Bronchial epithelial cell (primary cell): ENCODE data around the gene USP19. TPM values are rescaled to one million over a fixed set of nuclear protein-coding genes. Genes with fewer than 3 reads are reported as not detected.

Source experiments
- DNase-seq: peaks from one replicate; pipeline ENCODE4 v3.0.0-alpha.2; 2010; ENCODE audit warnings: low read depth
- FAIRE-seq: peaks from 2 replicates; lab custom pipeline; 2011; peaks lifted over from hg19 to GRCh38; lab: Jason Lieb, UNC
- H3K27me3 ChIP-seq: 2 replicates; pipeline ENCODE4 v1.5.1; 2011; ENCODE audit warnings: low read length; ENCODE audit not compliant: control insufficient read depth, insufficient read depth
- H3K36me3 ChIP-seq: 2 replicates; pipeline ENCODE4 v1.5.1; 2011; ENCODE audit warnings: low read length; ENCODE audit not compliant: control insufficient read depth, insufficient read depth
- H3K4me3 ChIP-seq: 2 replicates; pipeline ENCODE4 v1.5.1; 2011; ENCODE audit warnings: mild to moderate bottlenecking, low read depth, low read length, control low read depth
- total RNA-seq: library from RNA; depleted of rRNA; stranded (reverse); fragments of >200 nt; gene quantifications from 2 replicates; pipeline ENCODE4 v1.2.1, GENCODE V29; 2014
- TF ChIP-seq, protein P1 (sequence below): IDR thresholded peaks from 2 replicates; pipeline ENCODE4 v1.5.1; 2011; ENCODE audit warnings: mild to moderate bottlenecking, moderate library complexity, low read length, control low read depth, inconsistent platforms; ENCODE audit not compliant: insufficient read depth, severe bottlenecking

The USP19 gene
- total RNA-seq, 1 donor from 2014 or later = 39.5 TPM

DNA sequence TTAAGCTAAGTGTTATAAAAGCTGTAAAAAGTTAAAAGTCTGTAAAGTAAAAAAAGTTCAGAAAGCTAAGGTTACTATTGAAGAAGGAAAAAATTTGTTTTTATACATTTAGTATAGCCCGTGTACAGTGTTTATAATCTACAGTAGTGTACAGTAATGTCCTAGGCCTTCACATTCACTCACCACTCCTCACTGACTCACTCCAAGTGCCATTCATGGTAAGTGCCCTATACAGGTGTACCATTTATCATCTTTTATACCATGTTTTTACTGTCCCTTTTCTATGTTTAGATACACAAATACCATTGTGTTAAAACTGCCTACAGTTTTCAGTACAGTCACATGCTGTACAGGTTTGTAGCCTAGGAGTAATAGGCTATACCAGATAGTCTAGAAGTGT is 36.7 kb upstream of the USP19 start:
- peak; percentile 34 for DNase-seq
- TF ChIP-seq, protein P1, sequence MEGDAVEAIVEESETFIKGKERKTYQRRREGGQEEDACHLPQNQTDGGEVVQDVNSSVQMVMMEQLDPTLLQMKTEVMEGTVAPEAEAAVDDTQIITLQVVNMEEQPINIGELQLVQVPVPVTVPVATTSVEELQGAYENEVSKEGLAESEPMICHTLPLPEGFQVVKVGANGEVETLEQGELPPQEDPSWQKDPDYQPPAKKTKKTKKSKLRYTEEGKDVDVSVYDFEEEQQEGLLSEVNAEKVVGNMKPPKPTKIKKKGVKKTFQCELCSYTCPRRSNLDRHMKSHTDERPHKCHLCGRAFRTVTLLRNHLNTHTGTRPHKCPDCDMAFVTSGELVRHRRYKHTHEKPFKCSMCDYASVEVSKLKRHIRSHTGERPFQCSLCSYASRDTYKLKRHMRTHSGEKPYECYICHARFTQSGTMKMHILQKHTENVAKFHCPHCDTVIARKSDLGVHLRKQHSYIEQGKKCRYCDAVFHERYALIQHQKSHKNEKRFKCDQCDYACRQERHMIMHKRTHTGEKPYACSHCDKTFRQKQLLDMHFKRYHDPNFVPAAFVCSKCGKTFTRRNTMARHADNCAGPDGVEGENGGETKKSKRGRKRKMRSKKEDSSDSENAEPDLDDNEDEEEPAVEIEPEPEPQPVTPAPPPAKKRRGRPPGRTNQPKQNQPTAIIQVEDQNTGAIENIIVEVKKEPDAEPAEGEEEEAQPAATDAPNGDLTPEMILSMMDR = no peak
- FAIRE-seq = no peak

DNA sequence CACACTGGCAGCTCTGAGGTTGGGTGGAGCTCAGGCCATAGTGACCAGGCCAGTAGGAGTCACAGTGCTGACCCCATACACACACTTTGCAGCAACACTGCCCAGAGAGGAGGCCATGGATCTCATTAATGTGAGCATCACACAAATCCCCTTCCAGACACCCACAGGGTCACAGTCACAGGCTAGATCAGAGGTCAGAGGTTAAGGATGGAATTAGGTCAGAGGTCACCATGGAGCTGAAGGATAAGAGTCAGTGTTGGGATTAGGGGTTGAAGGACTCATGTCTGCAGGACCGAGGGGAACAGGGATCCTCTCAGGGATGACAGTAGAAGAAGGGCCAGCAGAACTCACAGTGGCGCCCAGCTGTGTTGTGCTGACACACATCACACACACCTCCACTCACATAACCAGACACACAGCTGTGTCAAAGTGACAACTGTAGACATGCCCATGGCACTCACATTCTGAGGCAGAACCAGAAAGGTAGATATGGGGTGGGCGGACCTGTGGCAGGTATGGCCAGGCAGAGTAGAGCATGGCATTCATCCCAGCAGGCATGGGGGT is 32.8 kb upstream of the USP19 start:
- FAIRE-seq = peak; percentile 40
- DNase-seq = no peak
- TF ChIP-seq, protein P1 = no peak
- H3K36me3 ChIP-seq = no peaks in the 10 kb centered on the region
- no peaks in the 10 kb centered on the region for H3K27me3 ChIP-seq
- no peak overlapping the region for H3K4me3 ChIP-seq

More for the DNA sequence above, 36.7 kb upstream of the USP19 start:
- peaks cover 3% of the 10 kb centered on the region for H3K36me3 ChIP-seq
- no peak overlapping the region for H3K4me3 ChIP-seq
- no peaks in the 10 kb centered on the region for H3K27me3 ChIP-seq

GRCh38 chr3:49151610-49152009 is 31.0 kb upstream of the USP19 start:
- Histone ChIP-seq H3K36me3 (no peaks in the 10 kb centered on the region), H3K4me3 (no peak overlapping the region), H3K27me3 (no peaks in the 10 kb centered on the region)
- TF ChIP-seq, protein P1 = no peak
- FAIRE-seq (no peak), DNase-seq (no peak)

- DNase-seq (no peak), FAIRE-seq (no peak)
- TF ChIP-seq, protein P1 = no peak
- H3K36me3 ChIP-seq = no peaks in the 10 kb centered on the region
- no peak overlapping the region for H3K4me3 ChIP-seq
- no peaks in the 10 kb centered on the region for H3K27me3 ChIP-seq
Observed at GRCh38 chr3:49148159-49148558, 27.5 kb upstream of the USP19 start.

DNA sequence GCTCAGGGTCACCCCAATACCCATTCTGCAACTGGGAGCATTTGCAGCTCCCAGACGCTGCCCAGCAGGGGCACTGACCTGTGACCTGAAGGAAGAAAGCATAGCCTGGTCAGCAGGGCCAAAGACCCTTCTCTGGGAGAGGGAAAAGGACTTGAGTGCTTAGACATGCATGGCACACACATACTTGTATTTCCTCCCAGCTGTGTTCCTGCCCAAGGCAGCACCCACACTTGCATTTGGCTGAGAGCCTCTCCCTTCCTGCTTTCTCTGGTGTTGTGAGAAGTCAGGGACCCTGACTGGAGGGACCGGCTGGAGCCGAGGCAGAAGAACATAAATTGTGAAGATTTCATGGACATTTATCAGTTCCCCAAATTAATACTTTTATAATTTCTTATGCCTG is 19.5 kb upstream of the USP19 start:
- H3K4me3 ChIP-seq = no peak overlapping the region
- no peaks in the 10 kb centered on the region for H3K36me3 ChIP-seq
- FAIRE-seq (no peak), DNase-seq (no peak)
- H3K27me3 ChIP-seq = no peaks in the 10 kb centered on the region
- TF ChIP-seq, protein P1 = no peak

GRCh38 chr3:49135499-49135898 is 14.9 kb upstream of the USP19 start:
- Histone ChIP-seq H3K4me3 (no peak overlapping the region), H3K36me3 (peaks cover 5% of the 10 kb centered on the region), H3K27me3 (no peaks in the 10 kb centered on the region)
- no peak for FAIRE-seq
- no peak for DNase-seq
- TF ChIP-seq, protein P1 = no peak
